SH-SY5Y (cell line): Measurements from ENCODE around the gene FAM117A.

ENCODE experiments used
- GATA2 ChIP-seq: IDR thresholded peaks from 2 replicates; pipeline ENCODE4 v1.6.1; 2011; ENCODE audit warnings: mild to moderate bottlenecking, low read depth, low read length
- GATA3 ChIP-seq: IDR thresholded peaks from 2 replicates; pipeline ENCODE4 v1.6.1; 2011; ENCODE audit warnings: low read depth, mild to moderate bottlenecking, low read length, moderate library complexity

- no peak for TF ChIP-seq GATA2
- no peak for TF ChIP-seq GATA3
Measured at GRCh38 chr17:49674507-49674906, 89.4 kb downstream of the FAM117A start.
